ENCODE measurements around the gene ADARB2. TPM values are rescaled to one million over a fixed set of nuclear protein-coding genes. Genes with fewer than 3 reads are reported as not detected.

Gene ADARB2
- total and polyA plus RNA-seq, 7 donors: 0.05 to 0.39 (median 0.15) TPM; not detected in 2

DNA sequence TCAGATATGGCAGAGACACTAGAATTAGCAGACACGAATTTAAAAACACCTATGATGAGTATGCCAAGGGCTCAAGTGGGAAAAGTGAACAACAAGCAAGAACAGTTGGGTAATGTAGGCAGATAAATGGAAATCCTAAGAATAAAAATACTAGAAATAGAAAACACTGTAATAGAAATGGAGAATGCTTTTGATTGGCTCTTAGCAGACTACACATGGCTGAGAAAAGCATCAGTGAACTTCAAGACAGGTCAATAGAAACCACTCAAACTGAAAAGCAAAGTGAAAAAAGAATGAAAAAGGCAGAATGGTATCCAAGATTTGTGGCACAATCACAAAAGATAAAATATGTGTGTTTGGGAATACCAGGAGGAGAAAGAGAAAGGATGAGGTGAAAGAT lies 598.8 kb downstream of the ADARB2 start:
- H3K9me3 ChIP-seq: peaks cover 6% of the 10 kb centered on the region
- no peak for ATAC-seq
- intact Hi-C loops (cut with DNase I): no loop called here
- TF ChIP-seq, protein P1, sequence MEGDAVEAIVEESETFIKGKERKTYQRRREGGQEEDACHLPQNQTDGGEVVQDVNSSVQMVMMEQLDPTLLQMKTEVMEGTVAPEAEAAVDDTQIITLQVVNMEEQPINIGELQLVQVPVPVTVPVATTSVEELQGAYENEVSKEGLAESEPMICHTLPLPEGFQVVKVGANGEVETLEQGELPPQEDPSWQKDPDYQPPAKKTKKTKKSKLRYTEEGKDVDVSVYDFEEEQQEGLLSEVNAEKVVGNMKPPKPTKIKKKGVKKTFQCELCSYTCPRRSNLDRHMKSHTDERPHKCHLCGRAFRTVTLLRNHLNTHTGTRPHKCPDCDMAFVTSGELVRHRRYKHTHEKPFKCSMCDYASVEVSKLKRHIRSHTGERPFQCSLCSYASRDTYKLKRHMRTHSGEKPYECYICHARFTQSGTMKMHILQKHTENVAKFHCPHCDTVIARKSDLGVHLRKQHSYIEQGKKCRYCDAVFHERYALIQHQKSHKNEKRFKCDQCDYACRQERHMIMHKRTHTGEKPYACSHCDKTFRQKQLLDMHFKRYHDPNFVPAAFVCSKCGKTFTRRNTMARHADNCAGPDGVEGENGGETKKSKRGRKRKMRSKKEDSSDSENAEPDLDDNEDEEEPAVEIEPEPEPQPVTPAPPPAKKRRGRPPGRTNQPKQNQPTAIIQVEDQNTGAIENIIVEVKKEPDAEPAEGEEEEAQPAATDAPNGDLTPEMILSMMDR (IDR thresholded peaks at IDR 0.05): no peak
- 75 to 84% (median 80%) methylated on average over 1 of the region's 1 CpG for WGBS, 3 donors
- DNase-seq: no peak
- H3K27me3 ChIP-seq (ENCODE audit: insufficient read depth in 3 of 3, low read length in 2 of 3): no peaks in the 10 kb centered on the region
- no peaks in the 10 kb centered on the region for H3K36me3 ChIP-seq (ENCODE audit: insufficient read depth in 1 of 2, low read depth in 1 of 2)
- no peak overlapping the region for H3K27ac ChIP-seq
- no peak overlapping the region for H3K4me3 ChIP-seq
- H3K4me1 ChIP-seq: no peaks in the 10 kb centered on the region

DNA sequence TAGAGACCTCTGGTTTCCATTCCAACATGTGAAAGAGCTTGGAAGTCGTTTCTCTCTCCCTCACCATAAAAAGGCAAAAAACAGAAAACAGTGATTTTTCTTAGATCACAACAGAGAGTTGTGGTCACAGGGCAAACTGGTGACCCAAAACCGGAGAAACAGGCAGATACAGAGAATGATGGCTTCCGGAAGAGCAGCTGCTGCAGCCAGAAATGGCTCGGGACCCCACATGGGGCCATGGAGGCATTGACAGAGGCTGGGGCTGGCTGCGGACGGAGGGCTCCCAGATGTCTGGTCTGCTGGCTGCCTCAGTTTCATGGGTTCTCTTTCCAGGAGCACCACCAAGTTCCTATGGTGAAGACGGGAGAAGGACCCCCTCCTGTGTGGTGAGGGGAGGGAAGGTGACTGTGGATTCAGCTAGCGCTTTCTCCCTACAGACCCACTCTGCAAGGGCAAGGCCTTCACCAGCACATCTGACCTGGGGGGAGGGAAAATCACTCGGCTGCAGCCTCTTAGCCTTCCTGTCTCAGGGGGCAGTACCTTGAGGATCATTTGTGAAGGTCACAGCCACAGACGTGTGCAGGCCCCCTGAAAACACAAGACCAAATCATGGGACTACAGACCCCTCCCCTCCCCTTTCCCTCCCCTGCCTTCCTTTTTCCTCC lies 599.7 kb downstream of the ADARB2 start:
- DNase-seq (no peak), ATAC-seq (no peak)
- WGBS, 3 donors: 77 to 84% (median 80%) methylated on average over 9 to 10 of the region's 10 CpGs
- intact Hi-C loops (cut with DNase I): no loop called here
- TF ChIP-seq, protein P1 (IDR thresholded peaks at IDR 0.05): no peak
- H3K27ac ChIP-seq: no peak overlapping the region
- H3K9me3 ChIP-seq: peaks cover 6% of the 10 kb centered on the region
- H3K4me3 ChIP-seq: no peak overlapping the region
- no peaks in the 10 kb centered on the region for H3K27me3 ChIP-seq (ENCODE audit: insufficient read depth in 3 of 3, low read length in 2 of 3)
- H3K36me3 ChIP-seq (ENCODE audit: insufficient read depth in 1 of 2, low read depth in 1 of 2): no peaks in the 10 kb centered on the region
- no peaks in the 10 kb centered on the region for H3K4me1 ChIP-seq

DNA sequence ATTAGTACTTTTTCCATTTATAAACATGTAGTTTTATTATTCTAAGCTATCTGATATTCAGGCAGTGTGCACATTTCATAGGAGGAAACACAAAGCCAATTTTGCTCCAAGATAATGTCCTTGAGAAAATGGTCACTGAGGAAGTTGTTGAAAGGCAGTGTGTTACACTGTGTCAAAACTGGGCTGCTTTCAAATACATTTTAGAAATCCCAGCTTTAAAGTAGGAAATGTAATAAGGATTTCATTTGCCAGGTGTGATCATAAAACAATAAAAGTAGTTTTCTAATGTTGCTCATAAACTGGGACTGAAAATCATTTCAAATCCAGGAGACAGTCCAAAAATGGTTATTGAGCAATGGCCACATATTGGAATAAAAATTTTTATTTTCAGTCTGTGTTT lies 601.1 kb downstream of the ADARB2 start:
- DNase-seq: no peak
- H3K27me3 ChIP-seq (ENCODE audit: insufficient read depth in 3 of 3, low read length in 2 of 3): no peaks in the 10 kb centered on the region
- H3K4me1 ChIP-seq: no peaks in the 10 kb centered on the region
- intact Hi-C loops (cut with DNase I): no loop called here
- H3K9me3 ChIP-seq: peaks cover 6% of the 10 kb centered on the region
- H3K27ac ChIP-seq: no peak overlapping the region
- H3K4me3 ChIP-seq: no peak overlapping the region
- H3K36me3 ChIP-seq (ENCODE audit: insufficient read depth in 1 of 2, low read depth in 1 of 2): peaks cover 0 to 2% of the 10 kb centered on the region in 2 donors
- ATAC-seq: no peak
- TF ChIP-seq, protein P1 (IDR thresholded peaks at IDR 0.05): no peak

DNA sequence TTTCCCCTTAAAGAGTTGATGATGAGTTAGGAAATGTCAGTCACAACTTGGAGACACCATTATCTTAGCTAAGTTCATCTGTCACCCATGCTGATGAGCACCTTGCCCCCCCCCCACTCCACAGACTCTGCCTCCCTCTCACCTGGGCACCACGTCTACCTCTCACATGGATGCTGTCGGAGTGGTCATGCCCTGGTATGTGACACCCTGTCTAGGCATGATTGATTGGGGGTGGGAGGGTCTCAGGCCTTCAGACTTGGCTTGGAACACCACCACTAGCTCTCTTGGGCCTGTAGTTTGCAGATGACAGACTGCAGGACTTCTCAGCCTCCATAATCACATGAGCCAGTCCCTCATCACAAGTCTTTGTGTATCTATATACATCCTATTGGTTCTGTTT lies 603.2 kb downstream of the ADARB2 start:
- Histone ChIP-seq H3K27me3 (ENCODE audit: insufficient read depth in 3 of 3, low read length in 2 of 3) (no peaks in the 10 kb centered on the region), H3K36me3 (ENCODE audit: insufficient read depth in 1 of 2, low read depth in 1 of 2) (peaks cover 4 to 23% of the 10 kb centered on the region in 2 donors), H3K4me3 (no peak overlapping the region), H3K9me3 (peaks cover 6% of the 10 kb centered on the region), H3K27ac (no peak overlapping the region), H3K4me1 (no peaks in the 10 kb centered on the region)
- ATAC-seq: no peak
- intact Hi-C loops (cut with DNase I): no loop called here
- TF ChIP-seq, protein P1 (IDR thresholded peaks at IDR 0.05): no peak
- 58 to 69% (median 65%) methylated on average over 2 of the region's 2 CpGs for WGBS, 3 donors
- DNase-seq: no peak

DNA sequence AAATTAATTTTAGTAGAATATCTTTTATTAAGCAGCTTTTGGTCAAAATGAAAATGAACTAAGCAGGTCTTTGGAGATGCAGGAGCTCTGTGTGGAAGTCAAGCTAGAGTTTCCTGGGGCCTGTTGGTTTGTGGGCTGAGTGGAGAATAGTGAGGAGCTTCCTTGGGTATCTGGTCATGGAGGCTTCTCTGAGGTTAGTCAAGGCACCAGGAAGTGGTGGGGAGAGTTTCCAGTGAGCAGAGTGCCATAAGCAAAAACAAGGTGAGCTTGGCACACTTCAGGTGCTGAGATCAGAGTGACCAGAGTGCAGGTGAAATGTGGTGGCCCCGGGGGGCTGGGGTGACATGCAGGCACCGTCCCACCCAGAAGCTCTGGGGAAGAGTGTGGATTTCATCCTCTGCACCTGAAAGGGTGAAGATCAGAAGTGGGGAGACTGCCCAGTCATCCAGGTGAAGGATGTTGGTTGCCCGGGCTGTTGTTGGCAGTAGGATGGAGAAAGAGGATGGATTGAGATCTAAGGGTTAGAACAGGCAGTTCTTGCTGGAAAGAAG lies 603.8 kb downstream of the ADARB2 start:
- ATAC-seq (no peak), DNase-seq (no peak)
- no peak overlapping the region for H3K4me3 ChIP-seq
- 89 to 94% (median 89%) methylated on average over 3 of the region's 3 CpGs for WGBS, 3 donors
- H3K27ac ChIP-seq: no peak overlapping the region
- TF ChIP-seq, protein P1 (IDR thresholded peaks at IDR 0.05): no peak
- H3K36me3 ChIP-seq (ENCODE audit: insufficient read depth in 1 of 2, low read depth in 1 of 2): peaks cover 4 to 29% of the 10 kb centered on the region in 2 donors
- no peaks in the 10 kb centered on the region for H3K4me1 ChIP-seq
- H3K27me3 ChIP-seq (ENCODE audit: insufficient read depth in 3 of 3, low read length in 2 of 3): no peaks in the 10 kb centered on the region
- peaks cover 1% of the 10 kb centered on the region for H3K9me3 ChIP-seq
- intact Hi-C loops (cut with DNase I): no loop called here
